ENCODE data around the gene LINC00305. TPM values are rescaled to one million over a fixed set of nuclear protein-coding genes. Genes with fewer than 3 reads are reported as not detected.

Gene LINC00305
- polyA plus RNA-seq, 1 donor from 2014 or later, result not detected

GRCh38 chr18:64171576-64171975, 22.7 kb upstream of the LINC00305 start:
- Histone ChIP-seq H3K9ac (ENCODE audit: low read length) (no peak overlapping the region), H3K4me3 (ENCODE audit: low read length) (no peak overlapping the region), H3K9me2 (ENCODE audit: insufficient read depth, low read length) (no peaks in the 10 kb centered on the region), H3K27ac (ENCODE audit: low read length) (no peak overlapping the region), H3K4me2 (ENCODE audit: low read length) (no peak overlapping the region), H3K27me3 (ENCODE audit: insufficient read depth, low read depth, low read length) (no peaks in the 10 kb centered on the region), H3F3A (ENCODE audit: insufficient read depth, low read length, poor library complexity, severe bottlenecking) (no peaks in the 10 kb centered on the region), H3K36me3 (ENCODE audit: insufficient read depth, low read length) (no peaks in the 10 kb centered on the region), H3K9me3 (ENCODE audit: low read length) (no peaks in the 10 kb centered on the region), H3K79me2 (replicated peaks; ENCODE audit: insufficient read depth, low read length) (no peaks in the 10 kb centered on the region), H4K20me1 (ENCODE audit: insufficient read depth) (no peaks in the 10 kb centered on the region), H2AFZ (ENCODE audit: low read depth, low read length) (no peak overlapping the region)
- TF ChIP-seq TAF1 (IDR thresholded peaks at IDR 0.05; ENCODE audit: low read depth), result no peak
- TF ChIP-seq SMC3 (conservative IDR thresholded peaks at IDR 0.05; ENCODE audit: poor library complexity), result no peak
- TF ChIP-seq EZH2 (IDR thresholded peaks at IDR 0.05; ENCODE audit: borderline replicate concordance, insufficient read depth, low read length, poor library complexity, severe bottlenecking), result no peak
- TF ChIP-seq MXI1 (conservative IDR thresholded peaks at IDR 0.05; ENCODE audit: poor library complexity, severe bottlenecking), result no peak
- TF ChIP-seq REST (IDR thresholded peaks at IDR 0.05; ENCODE audit: borderline replicate concordance), result no peak
- no peak for TF ChIP-seq EP300 (conservative IDR thresholded peaks at IDR 0.05; ENCODE audit: poor library complexity, severe bottlenecking)
- TF ChIP-seq CTCF (IDR thresholded peaks at IDR 0.05; ENCODE audit: poor library complexity, severe bottlenecking), result no peak
- no peak for TF ChIP-seq POLR2AphosphoS5 (IDR thresholded peaks at IDR 0.05)
- TF ChIP-seq RAD21 (conservative IDR thresholded peaks at IDR 0.05), result no peak

- Histone ChIP-seq H4K20me1 (ENCODE audit: insufficient read depth) (no peaks in the 10 kb centered on the region), H3K9me2 (ENCODE audit: insufficient read depth, low read length) (no peaks in the 10 kb centered on the region), H3K27ac (ENCODE audit: low read length) (no peak overlapping the region), H3K9me3 (ENCODE audit: low read length) (no peaks in the 10 kb centered on the region), H3F3A (ENCODE audit: insufficient read depth, low read length, poor library complexity, severe bottlenecking) (no peaks in the 10 kb centered on the region), H3K4me3 (ENCODE audit: low read length) (no peak overlapping the region), H3K79me2 (replicated peaks; ENCODE audit: insufficient read depth, low read length) (no peaks in the 10 kb centered on the region), H3K4me2 (ENCODE audit: low read length) (no peak overlapping the region), H2AFZ (ENCODE audit: low read depth, low read length) (no peak overlapping the region), H3K36me3 (ENCODE audit: insufficient read depth, low read length) (no peaks in the 10 kb centered on the region), H3K27me3 (ENCODE audit: insufficient read depth, low read depth, low read length) (no peaks in the 10 kb centered on the region), H3K9ac (ENCODE audit: low read length) (no peak overlapping the region)
- TF ChIP-seq SMC3 (conservative IDR thresholded peaks at IDR 0.05; ENCODE audit: poor library complexity) (no peak), POLR2AphosphoS5 (IDR thresholded peaks at IDR 0.05) (no peak), TAF1 (IDR thresholded peaks at IDR 0.05; ENCODE audit: low read depth) (no peak), EP300 (conservative IDR thresholded peaks at IDR 0.05; ENCODE audit: poor library complexity, severe bottlenecking) (no peak), CTCF (IDR thresholded peaks at IDR 0.05; ENCODE audit: poor library complexity, severe bottlenecking) (no peak), MXI1 (conservative IDR thresholded peaks at IDR 0.05; ENCODE audit: poor library complexity, severe bottlenecking) (no peak), RAD21 (conservative IDR thresholded peaks at IDR 0.05) (no peak), REST (IDR thresholded peaks at IDR 0.05; ENCODE audit: borderline replicate concordance) (no peak), EZH2 (IDR thresholded peaks at IDR 0.05; ENCODE audit: borderline replicate concordance, insufficient read depth, low read length, poor library complexity, severe bottlenecking) (no peak)
Measured at GRCh38 chr18:64167408-64167925, 18.6 kb upstream of the LINC00305 start.
